NCI-H345 treated with DMSO at 0.1 percent for 48 hours (cell line): Measurements from ENCODE around the gene E2F7.
A peak's percentile ranks its signal among the peaks of the same experiment; 100 is the strongest.
"Not testable (repeated sequence)": the region's sequence is repeated elsewhere in the genome, so short reads cannot be mapped to it uniquely, and the experiment has no call there.

ENCODE experiments used
- DNase-seq: peaks from one replicate; lab custom pipeline; 2025; ENCODE audit not compliant: unreplicated experiment; lab: John Stamatoyannopoulos, UW

The E2F7 gene

GRCh38 chr12:77065361-77066204, at the start of gene E2F7:
Gene E2F7 (minus strand): TSS chr12:77065569. CDS start chr12:77064635, 934 bp downstream.
- DNase-seq, result peak; percentile 89

DNA sequence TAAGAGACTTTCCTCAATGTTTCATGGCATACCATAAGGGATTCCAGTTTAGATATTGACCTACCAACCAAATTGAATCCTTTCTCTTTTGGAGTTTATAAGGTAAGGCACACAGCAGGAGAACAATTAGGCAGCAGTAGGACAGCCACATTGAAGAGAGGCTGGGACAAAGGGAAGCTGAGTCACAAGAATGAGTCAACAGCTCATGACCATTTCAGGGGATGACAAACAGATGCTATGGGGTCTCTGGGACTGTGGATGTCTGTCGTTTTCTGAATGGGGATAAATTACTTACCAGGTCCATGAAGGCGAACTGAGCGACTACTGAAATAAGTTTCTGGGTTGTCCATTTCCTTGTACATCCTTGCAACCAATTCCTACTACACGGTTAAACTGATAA, 48.6 kb upstream of the E2F7 start:
- DNase-seq, result no peak

- DNase-seq, result no peak
Measured at GRCh38 chr12:77108707-77109106, 43.3 kb upstream of the E2F7 start.

DNA sequence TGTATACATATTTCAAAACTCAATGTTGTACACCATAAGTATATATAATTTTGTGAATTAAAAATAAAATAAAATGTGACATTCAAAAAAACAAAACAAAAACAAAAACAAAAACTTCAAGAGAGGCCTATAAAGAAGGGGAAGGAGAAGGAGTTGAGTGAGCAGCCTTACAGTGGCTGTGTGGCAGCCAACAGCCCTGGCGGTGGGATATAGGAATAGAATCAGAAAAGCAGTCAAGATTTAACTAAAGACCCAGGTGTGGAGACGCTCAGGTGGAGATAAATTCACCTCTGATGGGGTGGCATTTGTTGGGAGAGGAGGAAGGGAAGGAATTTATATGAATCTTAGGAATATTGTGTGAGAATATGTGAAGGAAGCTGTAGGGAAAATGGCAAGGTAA, 41.8 kb upstream of the E2F7 start:
- DNase-seq, result no peak

DNA sequence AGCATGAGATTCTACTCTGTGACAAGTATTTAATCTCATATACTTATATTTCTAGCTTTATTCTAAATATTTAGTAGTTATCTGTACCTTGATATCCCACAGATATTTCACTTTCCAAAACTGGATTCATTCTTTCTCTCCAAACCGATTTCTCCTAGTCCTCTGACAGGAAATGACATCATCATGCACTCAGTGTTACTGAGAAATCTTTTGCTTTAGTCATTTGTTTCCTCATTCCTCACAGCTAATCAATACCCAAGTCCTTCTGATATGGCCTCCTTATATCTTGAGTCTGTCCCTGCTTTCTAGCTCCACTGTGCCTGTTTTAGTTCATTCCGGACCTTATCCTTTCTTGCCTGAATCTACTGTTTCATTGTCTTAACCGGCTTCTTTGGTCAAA, 39.4 kb upstream of the E2F7 start:
- no peak for DNase-seq

GRCh38 chr12:77104286-77104685, 38.9 kb upstream of the E2F7 start:
- no peak for DNase-seq

DNA sequence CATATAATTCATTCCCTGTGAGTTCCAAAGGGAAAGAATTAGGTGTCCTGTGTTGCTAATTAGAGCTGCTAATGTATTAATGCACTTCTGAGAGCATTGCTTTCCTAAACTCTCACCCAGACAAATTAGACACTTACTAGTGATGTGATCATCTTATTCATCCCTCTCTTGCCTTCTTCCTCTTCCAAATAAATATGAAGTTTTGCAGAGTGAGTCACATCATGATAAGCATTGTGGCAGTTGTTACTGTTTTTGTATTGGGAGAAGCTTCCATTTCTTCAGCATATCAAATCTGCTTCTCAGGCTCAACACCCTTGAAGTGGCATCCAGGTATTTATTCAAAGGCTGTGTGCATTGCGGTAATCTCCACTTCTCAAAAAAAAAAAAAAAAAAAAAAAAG, 37.3 kb upstream of the E2F7 start:
- DNase-seq, result no peak

- DNase-seq, result no peak
Measured at GRCh38 chr12:77102123-77102522, 36.8 kb upstream of the E2F7 start.

GRCh38 chr12:77099799-77100198, 34.4 kb upstream of the E2F7 start:
- DNase-seq, result no peak

- no peak for DNase-seq
Measured at GRCh38 chr12:77097846-77098245, 32.5 kb upstream of the E2F7 start.

DNA sequence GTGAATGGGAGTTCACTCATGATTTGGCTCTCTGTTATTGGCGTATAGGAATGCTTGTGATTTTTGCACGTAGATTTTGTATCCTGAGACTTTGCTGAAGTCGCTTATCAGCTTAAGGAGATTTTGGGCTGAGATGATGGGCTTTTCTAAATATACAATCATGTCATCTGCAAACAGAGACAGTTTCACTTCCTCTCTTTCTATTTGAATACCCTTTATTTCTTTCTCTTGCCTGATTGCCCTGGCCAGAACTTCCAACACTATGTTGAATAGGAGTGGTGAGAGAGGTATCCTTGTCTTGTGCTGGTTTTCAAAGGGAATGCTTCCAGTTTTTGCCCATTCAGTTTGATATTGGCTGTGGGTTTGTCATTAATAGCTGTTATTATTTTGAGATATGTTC, 26.9 kb upstream of the E2F7 start:
- not testable (repeated sequence) for DNase-seq

DNA sequence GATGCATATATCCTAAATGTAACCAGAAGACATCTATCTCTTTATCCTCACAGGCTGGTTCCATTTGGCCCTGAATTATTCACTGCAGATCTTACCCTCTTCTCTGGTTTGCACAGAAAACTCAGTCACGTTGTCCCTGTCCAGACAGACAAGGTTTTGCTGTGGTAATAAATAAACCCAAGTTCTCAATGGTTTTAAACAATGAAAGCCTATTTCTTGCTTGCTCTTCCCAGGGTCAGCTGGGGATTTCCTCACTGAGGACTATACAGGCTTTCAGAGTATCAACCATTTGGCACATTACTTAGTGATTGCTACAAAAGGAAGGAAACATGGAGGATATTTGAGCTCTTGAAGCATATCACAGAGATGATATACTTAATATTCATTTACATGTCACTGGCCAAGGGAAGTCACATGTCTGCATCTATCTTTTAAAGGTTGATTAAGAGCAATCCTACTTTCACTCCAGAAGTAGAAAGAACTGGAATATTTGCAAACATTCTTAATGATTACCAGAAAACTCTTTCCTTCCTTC, 24.4 kb upstream of the E2F7 start:
- no peak for DNase-seq

DNA sequence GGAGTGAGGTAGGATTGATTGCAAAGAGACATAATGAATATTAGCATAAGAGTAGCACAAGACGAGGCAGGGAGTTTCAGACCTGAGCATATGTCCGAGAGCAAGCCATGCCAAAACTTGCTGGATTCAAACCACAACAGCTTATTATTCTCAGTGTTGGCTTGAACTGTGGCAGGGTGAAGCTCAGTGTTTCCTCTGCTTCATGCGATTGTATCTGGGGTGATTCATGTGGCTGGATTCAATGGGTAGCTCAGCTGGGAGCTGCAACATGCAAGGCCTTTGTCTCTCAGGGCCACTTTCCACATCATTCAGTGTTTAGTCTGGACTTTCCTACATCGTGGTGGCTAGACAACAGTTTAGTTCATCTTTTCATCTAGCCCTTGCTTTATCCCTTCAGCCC, 22.1 kb upstream of the E2F7 start:
- no peak for DNase-seq

- no peak for DNase-seq
Measured at GRCh38 chr12:77082021-77082420, 16.7 kb upstream of the E2F7 start.

GRCh38 chr12:77079631-77080030, 14.3 kb upstream of the E2F7 start:
- no peak for DNase-seq

- DNase-seq, result no peak
Measured at GRCh38 chr12:77078231-77078630, 12.9 kb upstream of the E2F7 start.

DNA sequence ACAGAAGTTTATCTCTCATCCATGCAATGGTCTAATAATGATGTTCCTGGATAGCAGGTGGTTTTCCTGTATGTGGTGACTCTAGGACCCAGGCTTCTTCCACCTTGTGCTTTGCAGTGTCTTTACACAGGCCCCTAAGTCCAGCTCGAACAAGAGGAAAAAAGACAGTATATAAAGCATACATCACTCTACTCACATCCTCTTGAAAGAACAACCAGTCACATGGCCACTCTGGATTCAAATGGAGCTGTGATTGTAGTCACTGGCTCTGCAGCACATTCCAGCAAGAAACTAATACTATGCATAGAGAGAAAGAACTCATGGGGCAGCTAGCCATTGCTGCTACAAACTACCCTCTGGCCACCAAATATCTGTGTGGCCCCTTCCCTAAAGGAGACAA, 11.5 kb upstream of the E2F7 start:
- no peak for DNase-seq

DNA sequence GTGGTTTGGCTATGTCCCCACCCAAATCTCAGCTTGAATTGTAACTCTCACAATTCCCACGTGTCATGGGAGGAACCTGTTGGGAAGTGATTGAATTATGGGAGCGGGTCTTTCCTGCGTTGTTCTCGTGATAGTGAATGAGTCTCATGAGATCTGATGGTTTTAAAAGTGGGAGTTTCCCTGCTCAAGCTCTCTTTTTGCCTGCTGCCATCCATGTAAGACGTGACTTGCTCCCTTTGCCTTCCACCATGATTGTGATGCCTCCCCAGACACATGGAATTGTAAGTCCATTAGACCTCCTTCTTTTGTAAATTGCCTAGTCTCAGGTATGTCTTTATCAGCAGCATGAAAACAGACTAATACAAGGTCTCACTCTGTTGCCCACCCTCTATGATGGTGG, 8.5 kb upstream of the E2F7 start:
- DNase-seq, result not testable (repeated sequence)

DNA sequence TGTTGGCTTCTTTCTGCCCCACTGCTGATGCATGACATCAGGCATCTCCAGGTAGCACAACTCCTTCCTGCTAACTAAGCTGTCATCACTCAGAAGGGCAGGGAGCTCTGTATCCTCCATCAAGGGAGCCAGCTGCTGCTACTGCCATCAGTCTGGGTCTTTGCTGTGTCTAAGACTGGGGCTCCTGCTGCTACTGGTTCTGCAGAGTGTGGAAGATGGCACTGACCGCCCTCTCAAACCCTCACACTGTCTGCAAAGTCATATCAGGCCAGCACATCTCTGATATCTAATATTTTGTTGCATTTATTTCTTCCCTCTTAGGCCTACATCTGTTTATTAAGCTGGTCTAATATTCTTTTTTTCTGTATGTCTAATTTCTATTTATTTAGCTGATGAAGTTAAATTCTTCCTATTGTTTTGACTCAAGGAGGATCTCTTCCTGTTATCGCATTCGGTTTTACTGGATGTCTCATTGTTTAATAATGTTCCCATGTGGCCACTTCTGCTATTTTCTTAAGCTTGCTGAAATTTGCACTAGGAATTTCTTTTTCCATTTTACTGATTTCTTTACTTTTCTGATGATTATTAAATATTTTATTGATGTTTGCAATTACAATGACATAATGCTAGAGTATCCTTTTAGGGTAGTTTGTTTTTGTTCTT, 7.6 kb upstream of the E2F7 start:
- DNase-seq, result no peak

- no peak for DNase-seq
Measured at GRCh38 chr12:77070800-77071449, 5.6 kb upstream of the E2F7 start.

- no peak for DNase-seq
Measured at GRCh38 chr12:77070382-77070781, 5.0 kb upstream of the E2F7 start.

DNA sequence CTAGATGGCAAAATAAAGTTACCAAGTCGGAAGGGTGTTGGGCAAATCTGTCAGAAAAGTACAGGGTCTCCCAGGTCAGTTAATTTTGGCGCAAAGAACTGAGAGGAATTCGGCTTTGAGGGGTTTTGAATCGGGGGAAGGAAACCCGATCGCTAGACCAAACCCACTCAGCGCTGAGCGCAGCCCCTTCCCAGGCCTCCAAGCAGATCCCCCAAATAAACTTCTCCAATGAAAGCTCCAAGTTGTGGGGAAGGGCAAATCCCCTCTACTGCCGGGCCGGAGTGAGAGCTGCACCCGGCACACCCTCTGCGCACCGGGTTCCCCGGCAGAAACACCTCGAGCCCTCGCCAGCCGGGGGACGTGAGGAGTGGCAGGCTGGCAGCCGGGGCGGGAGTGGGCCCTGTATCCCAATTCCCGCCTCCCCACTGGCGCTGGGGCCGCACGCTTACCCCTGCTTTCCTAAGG, 441 bp downstream of the E2F7 start:
- DNase-seq, result peak; percentile 22
